Measurements from ENCODE around the gene CIAO3. TPM values are rescaled to one million over a fixed set of nuclear protein-coding genes. Genes with fewer than 3 reads are reported as not detected.

The CIAO3 gene
- polyA plus RNA-seq, 1 donor (not counting 4 experiments of a cell fraction or from before 2014, with no cell fraction given) = 24.9 TPM

GRCh38 chr16:772959-773358, 32.2 kb upstream of the CIAO3 start:
- DNase-seq (ENCODE audit: low read depth, low spot score) (no peak), FAIRE-seq (no peak)
- Histone ChIP-seq H3K9ac (ENCODE audit: control insufficient read depth, extremely low read depth, insufficient read depth, low read length) (no peak overlapping the region), H3K27ac (ENCODE audit: control insufficient read depth, insufficient read depth, low read length) (no peak overlapping the region), H3K4me3 (ENCODE audit: control insufficient read depth in 2 of 3, extremely low read depth in 1 of 3, insufficient read depth in 2 of 3, low read depth in 1 of 3, low read length in 3 of 3) (no peak overlapping the region), H3K36me3 (ENCODE audit: control insufficient read depth in 2 of 2, extremely low read depth in 1 of 2, insufficient read depth in 2 of 2, low read length in 2 of 2) (no peaks in the 10 kb centered on the region), H3K4me2 (ENCODE audit: control insufficient read depth, extremely low read depth, insufficient read depth, low read depth, low read length) (no peak overlapping the region), H3K79me2 (ENCODE audit: control insufficient read depth, insufficient read depth, low read length) (no peaks in the 10 kb centered on the region), H3K9me3 (ENCODE audit: control insufficient read depth, low read depth, low read length) (no peaks in the 10 kb centered on the region), H3K4me1 (ENCODE audit: control insufficient read depth, extremely low read depth, insufficient read depth, low read length) (peaks cover 4% of the 10 kb centered on the region), H4K20me1 (ENCODE audit: control insufficient read depth, extremely low read depth, insufficient read depth, low read length) (no peaks in the 10 kb centered on the region), H2AFZ (ENCODE audit: control insufficient read depth, low read length) (no peak overlapping the region), H3K27me3 (ENCODE audit: control insufficient read depth, extremely low read depth, insufficient read depth, low read length) (no peaks in the 10 kb centered on the region), H3K9me1 (ENCODE audit: control insufficient read depth, extremely low read depth, insufficient read depth, low read length) (no peaks in the 10 kb centered on the region)
- dilution Hi-C loops (cut with MboI; ENCODE audit: extremely low pct_ligation_motif_present, low sequenced_read_pairs) = no loop called here
- no peak for TF ChIP-seq EZH2 (IDR thresholded peaks at IDR 0.05; ENCODE audit: low read length)
- TF ChIP-seq CTCF (optimal IDR thresholded peaks at IDR 0.05 in 1 of 3, IDR thresholded peaks at IDR 0.05 in 1 of 3, conservative IDR thresholded peaks at IDR 0.05 in 1 of 3; ENCODE audit: extremely low read depth in 1 of 3, insufficient read depth in 2 of 3, low read length in 3 of 3) = no peak

- TF ChIP-seq EZH2 (IDR thresholded peaks at IDR 0.05; ENCODE audit: low read length) (no peak), CTCF (optimal IDR thresholded peaks at IDR 0.05 in 1 of 3, IDR thresholded peaks at IDR 0.05 in 1 of 3, conservative IDR thresholded peaks at IDR 0.05 in 1 of 3; ENCODE audit: extremely low read depth in 1 of 3, insufficient read depth in 2 of 3, low read length in 3 of 3) (no peak)
- H3K9me1 ChIP-seq (ENCODE audit: control insufficient read depth, extremely low read depth, insufficient read depth, low read length) = no peaks in the 10 kb centered on the region
- dilution Hi-C loops (cut with MboI; ENCODE audit: extremely low pct_ligation_motif_present, low sequenced_read_pairs) = no loop called here
- H2AFZ ChIP-seq (ENCODE audit: control insufficient read depth, low read length) = no peak overlapping the region
- FAIRE-seq (no peak), DNase-seq (ENCODE audit: low read depth, low spot score) (no peak)
- H4K20me1 ChIP-seq (ENCODE audit: control insufficient read depth, extremely low read depth, insufficient read depth, low read length) = no peaks in the 10 kb centered on the region
- no peaks in the 10 kb centered on the region for H3K36me3 ChIP-seq (ENCODE audit: control insufficient read depth in 2 of 2, extremely low read depth in 1 of 2, insufficient read depth in 2 of 2, low read length in 2 of 2)
- H3K27me3 ChIP-seq (ENCODE audit: control insufficient read depth, extremely low read depth, insufficient read depth, low read length) = peaks cover 3% of the 10 kb centered on the region
- no peak overlapping the region for H3K27ac ChIP-seq (ENCODE audit: control insufficient read depth, insufficient read depth, low read length)
- H3K9me3 ChIP-seq (ENCODE audit: control insufficient read depth, low read depth, low read length) = no peaks in the 10 kb centered on the region
- H3K9ac ChIP-seq (ENCODE audit: control insufficient read depth, extremely low read depth, insufficient read depth, low read length) = no peak overlapping the region
- H3K4me3 ChIP-seq (ENCODE audit: control insufficient read depth in 2 of 3, extremely low read depth in 1 of 3, insufficient read depth in 2 of 3, low read depth in 1 of 3, low read length in 3 of 3) = no peak overlapping the region
- no peaks in the 10 kb centered on the region for H3K79me2 ChIP-seq (ENCODE audit: control insufficient read depth, insufficient read depth, low read length)
- no peaks in the 10 kb centered on the region for H3K4me1 ChIP-seq (ENCODE audit: control insufficient read depth, extremely low read depth, insufficient read depth, low read length)
- no peak overlapping the region for H3K4me2 ChIP-seq (ENCODE audit: control insufficient read depth, extremely low read depth, insufficient read depth, low read depth, low read length)
Observed at GRCh38 chr16:770411-770810, 29.6 kb upstream of the CIAO3 start.
